Spinal cord (tissue), 10 donors: ENCODE data around the gene KCNK2. TPM values are rescaled to one million over a fixed set of nuclear protein-coding genes. Genes with fewer than 3 reads are reported as not detected.

ENCODE experiments used
- DNase-seq, 6 donors: peaks; one replicate each; pipeline versions ENCODE4 v3.0.0 to v3.0.0-alpha.2; 2013 to 2015; ENCODE audit warnings: low spot score in 6 of 6, low read depth in 4 of 6
- H3K27ac ChIP-seq: one replicate; pipeline ENCODE4 v1.5.1; 2013; ENCODE audit warnings: low read depth, low read length, control low read depth
- H3K27me3 ChIP-seq: one replicate; pipeline ENCODE4 v1.6.1; 2013; ENCODE audit warnings: low read length; ENCODE audit not compliant: control insufficient read depth, insufficient read depth
- H3K36me3 ChIP-seq: one replicate; pipeline ENCODE4 v1.6.1; 2013; ENCODE audit warnings: low read length; ENCODE audit not compliant: control insufficient read depth, insufficient read depth
- H3K4me1 ChIP-seq: one replicate; pipeline ENCODE4 v1.6.1; 2013; ENCODE audit warnings: low read length; ENCODE audit not compliant: control insufficient read depth, insufficient read depth
- H3K4me3 ChIP-seq: one replicate; pipeline ENCODE4 v1.5.1; 2013; ENCODE audit warnings: low read depth, low read length, control low read depth
- H3K9me3 ChIP-seq: one replicate; pipeline ENCODE4 v1.6.1; 2013; ENCODE audit warnings: low read length; ENCODE audit not compliant: control insufficient read depth, insufficient read depth
- WGBS: methylation state at CpG from one replicate; pipeline ENCODE4 v1.1.5; 2013; ENCODE audit warnings: missing lambda C conversion rate; ENCODE audit not compliant: insufficient coverage; 5-methylcytosine and 5-hydroxymethylcytosine counted together
- polyA plus RNA-seq, 2 donors: library from polyadenylated mRNA; unstranded; fragments of 120-200 nt; gene quantifications; one replicate each; pipeline ENCODE4 v1.2.1, GENCODE V29; 2013; ENCODE audit not compliant: insufficient read length in 2 of 2
- total RNA-seq, 2 donors: library from RNA; depleted of rRNA in 1 of 2; stranded (reverse); fragments of 120-200 nt in 1 of 2; fragments of >200 nt in 1 of 2; gene quantifications; one replicate each; pipeline versions ENCODE4 v1.2.3 to v1.2.4, GENCODE V29; 2013 to 2014
- donor health status: healthy.

The KCNK2 gene
- total and polyA plus RNA-seq, 4 donors = 27.1 to 184 (median 51.8) TPM

- no peaks in the 10 kb centered on the region for H3K4me1 ChIP-seq
- H3K27me3 ChIP-seq = no peaks in the 10 kb centered on the region
- H3K27ac ChIP-seq = no peak overlapping the region
- WGBS = 70% methylated on average over 1 of the region's 2 CpGs
- no peak for DNase-seq
- H3K4me3 ChIP-seq = no peak overlapping the region
- no peaks in the 10 kb centered on the region for H3K9me3 ChIP-seq
- H3K36me3 ChIP-seq = no peaks in the 10 kb centered on the region
Observed at GRCh38 chr1:215114154-215114933, 31.8 kb downstream of the KCNK2 start.

GRCh38 chr1:215115760-215116159 is 33.2 kb downstream of the KCNK2 start:
- WGBS = 67% methylated on average over 1 of the region's 1 CpG
- H3K36me3 ChIP-seq = no peaks in the 10 kb centered on the region

DNA sequence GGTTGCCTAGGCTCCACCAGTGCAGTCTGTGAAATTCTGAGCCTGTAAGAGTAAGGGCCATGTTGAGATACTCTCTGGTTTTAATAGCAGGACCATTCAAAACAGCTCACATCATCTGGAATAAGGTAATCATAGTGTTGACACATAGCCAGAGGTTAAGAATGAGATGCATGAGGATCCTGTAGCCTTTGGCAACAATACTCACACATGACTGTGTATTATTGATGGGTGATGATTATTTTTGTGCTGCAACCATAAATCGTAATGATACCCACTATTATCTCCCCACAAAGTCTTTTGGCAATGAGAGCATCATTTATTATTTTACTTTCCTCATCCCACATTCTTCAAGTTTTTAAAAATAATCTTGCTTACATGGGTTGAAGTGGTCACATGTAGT is 35.5 kb downstream of the KCNK2 start:
- H3K27me3 ChIP-seq = no peaks in the 10 kb centered on the region
- DNase-seq = no peak
- WGBS = no CpG with 5 or more reads among the region's 1 CpG
- no peaks in the 10 kb centered on the region for H3K36me3 ChIP-seq
- no peak overlapping the region for H3K4me3 ChIP-seq
- no peak overlapping the region for H3K27ac ChIP-seq
- H3K9me3 ChIP-seq = no peaks in the 10 kb centered on the region
- H3K4me1 ChIP-seq = no peaks in the 10 kb centered on the region

More at GRCh38 chr1:215115760-215116159, 33.2 kb downstream of the KCNK2 start:
- Histone ChIP-seq H3K4me1 (no peaks in the 10 kb centered on the region), H3K4me3 (no peak overlapping the region), H3K27ac (no peak overlapping the region), H3K27me3 (no peaks in the 10 kb centered on the region), H3K9me3 (no peaks in the 10 kb centered on the region)
- DNase-seq = no peak

DNA sequence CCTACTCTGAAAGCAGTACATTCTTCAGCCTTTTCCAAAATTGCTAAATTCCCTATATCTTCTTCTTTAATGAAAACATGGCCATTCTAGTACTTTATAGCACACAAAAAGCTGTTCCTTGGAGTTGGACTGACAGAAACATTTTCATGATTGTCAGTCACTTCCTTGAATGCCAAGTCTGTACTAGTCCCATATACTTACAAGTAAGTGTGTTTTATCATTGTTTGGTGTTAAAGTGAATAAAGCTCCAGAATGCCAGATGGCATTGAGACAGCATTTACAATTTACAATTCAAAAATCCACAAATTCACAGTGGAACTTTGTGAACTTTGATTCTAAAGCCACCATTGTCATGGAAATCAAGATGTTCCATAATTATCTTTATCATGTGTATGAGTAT is 36.5 kb downstream of the KCNK2 start:
- no peaks in the 10 kb centered on the region for H3K9me3 ChIP-seq
- H3K4me3 ChIP-seq = no peak overlapping the region
- no peak overlapping the region for H3K27ac ChIP-seq
- H3K36me3 ChIP-seq = no peaks in the 10 kb centered on the region
- DNase-seq = peak in 1 of 6 donors; percentile 45
- H3K27me3 ChIP-seq = no peaks in the 10 kb centered on the region
- H3K4me1 ChIP-seq = no peaks in the 10 kb centered on the region

GRCh38 chr1:215119719-215120365 is 37.3 kb downstream of the KCNK2 start:
- no peaks in the 10 kb centered on the region for H3K4me1 ChIP-seq
- no peaks in the 10 kb centered on the region for H3K36me3 ChIP-seq
- no peak for DNase-seq
- no peak overlapping the region for H3K27ac ChIP-seq
- H3K27me3 ChIP-seq = no peaks in the 10 kb centered on the region
- no CpG with 5 or more reads among the region's 3 CpGs for WGBS
- no peaks in the 10 kb centered on the region for H3K9me3 ChIP-seq
- no peak overlapping the region for H3K4me3 ChIP-seq

- no peaks in the 10 kb centered on the region for H3K9me3 ChIP-seq
- no peak overlapping the region for H3K4me3 ChIP-seq
- no peak overlapping the region for H3K27ac ChIP-seq
- no peaks in the 10 kb centered on the region for H3K4me1 ChIP-seq
- DNase-seq = no peak
- H3K36me3 ChIP-seq = no peaks in the 10 kb centered on the region
- no peaks in the 10 kb centered on the region for H3K27me3 ChIP-seq
Observed at GRCh38 chr1:215128504-215128903, 46.0 kb downstream of the KCNK2 start.

DNA sequence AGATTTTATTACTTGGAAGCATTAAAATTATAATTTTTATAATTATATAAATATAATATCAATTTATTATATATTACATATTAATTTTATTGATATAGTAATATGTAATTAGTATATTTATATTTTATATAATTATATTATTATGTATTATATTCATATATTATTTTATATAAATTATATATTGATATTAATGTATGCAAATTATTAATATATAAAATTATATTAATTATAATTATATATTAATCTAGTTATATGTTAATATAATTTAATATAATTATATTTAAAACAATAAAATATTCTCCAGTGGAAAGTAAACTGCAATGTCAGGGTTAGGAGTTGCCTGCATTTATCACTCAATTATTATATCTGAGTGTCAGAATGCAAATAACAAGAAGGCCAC is 48.8 kb downstream of the KCNK2 start:
- Histone ChIP-seq H3K9me3 (no peaks in the 10 kb centered on the region), H3K27ac (no peak overlapping the region), H3K4me1 (no peaks in the 10 kb centered on the region), H3K4me3 (no peak overlapping the region), H3K27me3 (no peaks in the 10 kb centered on the region), H3K36me3 (no peaks in the 10 kb centered on the region)
- no peak for DNase-seq

DNA sequence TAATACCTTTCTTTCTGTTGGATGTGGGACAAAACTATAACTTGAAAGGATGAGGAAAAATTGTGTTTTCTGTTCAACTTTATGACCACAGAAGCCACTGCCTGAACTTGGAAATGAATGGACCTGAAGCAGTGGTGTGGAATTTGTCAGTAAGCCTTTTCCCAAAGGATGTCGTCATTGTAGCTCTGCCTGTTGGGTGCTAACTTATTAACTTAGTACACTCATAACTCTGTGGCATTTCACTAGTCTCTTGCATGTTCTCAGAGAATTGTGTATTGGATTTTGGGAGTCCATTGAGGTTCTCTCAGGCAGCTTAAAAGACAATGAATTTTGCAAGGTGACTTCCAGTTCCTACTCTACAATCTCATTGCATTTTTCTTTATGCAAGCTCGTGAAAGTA is 49.6 kb downstream of the KCNK2 start:
- no peak for DNase-seq
- H3K4me3 ChIP-seq = no peak overlapping the region
- H3K27me3 ChIP-seq = no peaks in the 10 kb centered on the region
- H3K9me3 ChIP-seq = no peaks in the 10 kb centered on the region
- no peaks in the 10 kb centered on the region for H3K36me3 ChIP-seq
- H3K4me1 ChIP-seq = no peaks in the 10 kb centered on the region
- WGBS = no CpG with 5 or more reads among the region's 2 CpGs
- H3K27ac ChIP-seq = no peak overlapping the region

DNA sequence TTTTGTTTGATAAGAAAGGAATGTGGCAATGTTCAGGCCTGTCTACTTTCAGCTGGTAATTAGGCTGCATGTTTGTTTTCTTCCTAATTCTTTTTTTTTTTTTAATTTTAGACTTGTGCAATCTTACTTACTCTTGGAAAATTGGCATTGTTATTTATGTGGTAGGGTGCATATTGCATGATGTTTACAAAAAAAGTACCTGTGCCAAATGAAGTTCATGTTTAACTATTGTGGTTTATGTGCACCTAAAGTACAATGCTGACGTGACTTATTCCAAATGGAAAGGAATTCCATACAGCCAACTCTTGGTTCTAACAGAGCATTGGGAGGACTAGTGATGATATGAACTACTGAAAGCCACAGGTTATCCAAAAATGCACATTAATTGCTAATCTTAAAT is 51.0 kb downstream of the KCNK2 start:
- no peaks in the 10 kb centered on the region for H3K4me1 ChIP-seq
- no peaks in the 10 kb centered on the region for H3K9me3 ChIP-seq
- no peak overlapping the region for H3K4me3 ChIP-seq
- DNase-seq = no peak
- WGBS = no CpG with 5 or more reads among the region's 1 CpG
- no peaks in the 10 kb centered on the region for H3K27me3 ChIP-seq
- no peak overlapping the region for H3K27ac ChIP-seq
- no peaks in the 10 kb centered on the region for H3K36me3 ChIP-seq

DNA sequence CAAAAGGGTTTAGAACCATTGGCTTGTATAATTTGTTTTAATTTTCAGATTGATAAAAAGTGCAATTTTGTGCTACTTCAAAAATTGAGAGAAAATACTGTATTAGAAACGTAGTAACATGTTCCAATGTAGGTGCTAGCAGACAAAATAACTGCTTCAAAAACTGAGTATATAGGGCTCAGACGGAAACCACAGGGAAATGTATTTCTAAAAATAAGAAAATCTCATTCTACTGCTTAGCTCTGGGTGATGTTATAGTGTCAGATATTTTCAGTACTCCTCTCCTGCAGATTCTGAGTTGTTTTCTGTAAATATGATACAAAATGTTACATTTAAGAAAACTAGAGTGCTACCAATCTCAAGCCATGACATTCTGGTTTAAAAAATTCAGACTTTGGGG is 55.4 kb downstream of the KCNK2 start:
- no peaks in the 10 kb centered on the region for H3K27me3 ChIP-seq
- no CpG with 5 or more reads among the region's 2 CpGs for WGBS

More for the DNA sequence above, 55.4 kb downstream of the KCNK2 start:
- Histone ChIP-seq H3K27ac (no peak overlapping the region), H3K4me3 (no peak overlapping the region), H3K4me1 (no peaks in the 10 kb centered on the region), H3K9me3 (no peaks in the 10 kb centered on the region), H3K36me3 (no peaks in the 10 kb centered on the region)
- no peak for DNase-seq
